HPDE6-E6E7 (cell line): ENCODE results near the gene MEIOB.
"Not testable (repeated sequence)": the region's sequence is repeated elsewhere in the genome, so short reads cannot be mapped to it uniquely, and the experiment has no call there.

Experiments used
- DNase-seq: peaks from one replicate; pipeline ENCODE4 v3.0.0; 2011; ENCODE audit warnings: missing footprints; ENCODE audit errors: extremely low spot score

MEIOB gene

GRCh38 chr16:1810106-1810505 lies 61.9 kb downstream of the MEIOB start:
- DNase-seq = no peak

DNA sequence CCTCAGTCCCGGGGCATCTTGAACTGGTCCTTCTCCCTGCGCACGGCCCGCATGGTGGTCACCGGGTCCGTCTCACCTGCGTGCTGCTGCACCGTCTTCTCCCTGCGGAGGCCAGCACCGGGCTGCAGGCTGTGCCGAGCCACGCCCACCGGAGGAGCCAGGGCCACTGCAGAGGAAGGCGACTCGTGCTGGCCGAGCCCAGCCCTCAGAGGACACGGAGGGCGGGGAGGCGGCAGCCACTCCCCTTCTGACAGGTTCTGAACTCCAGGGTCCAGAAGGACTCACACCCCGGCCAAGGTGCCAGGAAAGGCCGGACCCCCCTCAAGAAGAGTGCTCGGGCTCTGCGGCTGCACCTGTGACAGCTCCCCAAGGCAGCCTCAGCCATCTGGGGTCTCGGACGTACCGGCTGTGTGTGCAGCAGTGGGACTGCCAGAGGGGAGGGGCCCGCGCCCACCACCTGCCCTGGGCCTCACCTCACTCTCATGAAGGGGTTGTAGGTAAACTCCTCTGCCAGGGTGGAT lies 62.6 kb downstream of the MEIOB start:
- no peak for DNase-seq

- no peak for DNase-seq
Measured at GRCh38 chr16:1808691-1809090, 63.3 kb downstream of the MEIOB start.

GRCh38 chr16:1807626-1808025 lies 64.3 kb downstream of the MEIOB start:
- DNase-seq = no peak

- DNase-seq = no peak
Measured at GRCh38 chr16:1800701-1801100, 71.3 kb downstream of the MEIOB start.

GRCh38 chr16:1799263-1799662 lies 72.7 kb downstream of the MEIOB start:
- not testable (repeated sequence) for DNase-seq

- DNase-seq = no peak
Measured at GRCh38 chr16:1794908-1795666, 76.9 kb downstream of the MEIOB start.

DNA sequence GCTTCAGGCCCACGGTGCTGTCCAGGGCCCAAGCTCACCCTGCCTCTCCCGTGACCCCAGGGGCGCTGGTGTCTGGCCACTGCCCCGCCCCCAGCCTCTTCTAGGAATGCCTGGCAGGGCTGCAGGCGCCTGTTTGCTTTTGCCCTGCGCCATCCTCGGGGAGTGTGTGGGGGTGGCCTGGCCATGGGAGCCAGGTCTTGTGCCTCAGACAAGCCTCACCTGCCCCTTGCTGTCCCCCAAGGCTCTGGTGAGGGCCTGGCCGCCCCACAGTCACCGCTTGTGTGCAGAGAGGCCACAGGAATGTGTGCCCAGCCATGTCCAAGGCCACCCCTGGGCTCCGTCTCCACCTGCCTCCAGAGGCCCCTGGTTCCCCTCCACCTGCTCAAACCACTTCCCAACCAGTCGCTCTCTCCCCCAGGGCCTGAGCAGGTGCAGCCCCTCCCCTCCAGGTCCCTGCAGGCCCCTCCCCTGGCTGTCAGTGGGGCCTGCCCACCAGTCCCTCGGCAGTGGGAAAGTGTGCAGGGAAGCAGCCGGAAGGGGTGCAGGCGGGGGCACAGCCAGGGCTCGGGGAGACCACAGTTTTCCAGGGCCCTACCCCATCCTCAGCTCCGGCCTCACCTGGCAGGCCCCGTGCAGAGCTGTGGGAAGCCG lies 77.6 kb downstream of the MEIOB start:
- no peak for DNase-seq

DNA sequence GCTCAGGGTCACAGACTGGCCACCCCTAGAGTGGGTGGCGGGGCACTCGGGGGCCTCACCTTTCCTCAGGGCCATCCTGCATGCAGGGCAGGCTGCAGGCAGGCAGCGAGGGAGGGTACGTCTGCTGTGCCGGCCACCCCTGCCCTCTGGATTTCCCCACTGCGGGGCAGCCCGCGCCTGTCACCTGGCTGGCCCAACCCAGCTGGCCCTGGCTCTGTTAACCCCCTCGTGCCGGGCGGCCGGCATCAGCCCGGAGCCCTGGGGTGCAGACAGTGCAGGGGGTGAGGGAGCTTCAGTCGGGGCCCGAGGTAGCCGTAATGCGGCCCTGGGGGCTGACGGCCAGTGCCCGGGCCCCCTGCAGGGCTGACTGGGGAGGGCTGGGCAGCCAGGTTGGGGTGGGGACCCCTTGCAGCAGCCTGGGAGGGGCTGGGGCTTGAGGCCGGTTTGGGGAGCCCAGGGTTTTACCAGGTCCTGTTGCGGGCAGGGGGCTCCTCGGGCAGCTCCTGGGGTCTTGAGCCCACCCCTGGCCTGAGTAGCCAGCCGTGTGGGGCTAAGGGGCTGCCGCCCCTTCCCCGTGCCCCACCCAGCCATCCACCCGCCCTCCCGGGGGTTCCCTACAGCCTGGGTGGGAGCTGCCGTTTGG lies 78.3 kb downstream of the MEIOB start, which contains the start of gene IGFALS:
Gene IGFALS (minus strand): TSS at position 128 of the 643 bp plus-strand sequence. CDS start 53 bp downstream, at position 75.
- no peak for DNase-seq

GRCh38 chr16:1792836-1793577 lies 79.0 kb downstream of the MEIOB start:
- DNase-seq = no peak

DNA sequence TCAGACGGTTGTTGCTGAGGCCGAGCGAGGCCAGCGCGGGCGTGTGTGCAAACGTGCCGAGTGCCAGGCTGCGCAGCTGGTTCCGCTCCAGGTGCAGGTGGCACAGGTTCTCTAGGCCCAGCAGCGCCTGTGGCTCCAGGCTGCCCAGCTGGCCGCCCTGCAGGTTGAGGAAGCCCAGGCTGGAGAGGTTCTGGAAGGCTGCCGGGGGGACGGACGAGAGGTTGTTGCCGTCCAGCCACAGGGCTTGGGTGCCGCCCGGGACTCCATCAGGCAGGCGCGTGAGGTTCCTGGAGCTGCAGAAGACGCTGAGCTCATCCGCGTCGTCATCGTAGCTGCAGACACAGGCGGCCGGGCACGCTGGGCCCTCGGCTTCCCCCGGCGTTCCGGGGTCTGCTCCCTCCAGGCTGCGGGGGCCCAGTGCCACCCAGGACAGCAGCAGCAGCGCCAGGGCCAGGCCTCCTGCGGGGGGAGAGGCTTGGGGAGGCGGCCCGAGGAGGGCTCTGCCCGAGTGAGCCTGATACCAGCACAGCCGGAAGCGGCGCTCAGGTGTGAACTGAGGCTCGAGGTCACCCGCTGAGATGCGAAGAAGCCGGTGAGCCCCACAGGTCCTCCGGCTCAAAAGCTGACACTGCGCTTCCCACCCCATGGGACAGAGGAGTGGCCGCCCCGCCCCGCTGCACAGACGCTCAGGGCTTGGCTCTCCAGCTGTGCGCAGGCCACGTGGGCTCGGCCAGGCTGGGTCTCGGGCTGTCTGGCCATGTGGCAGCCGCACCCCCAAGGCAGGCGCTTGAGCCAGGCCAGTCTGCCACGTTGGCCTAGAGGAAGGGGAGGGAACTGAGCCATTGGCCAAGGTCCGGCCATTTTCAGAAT lies 79.8 kb downstream of the MEIOB start:
- DNase-seq = no peak

- no peak for DNase-seq
Measured at GRCh38 chr16:1791256-1791942, 80.6 kb downstream of the MEIOB start.

GRCh38 chr16:1790611-1791255 lies 81.2 kb downstream of the MEIOB start:
- no peak for DNase-seq

GRCh38 chr16:1790261-1790610 lies 81.7 kb downstream of the MEIOB start:
- DNase-seq = no peak

DNA sequence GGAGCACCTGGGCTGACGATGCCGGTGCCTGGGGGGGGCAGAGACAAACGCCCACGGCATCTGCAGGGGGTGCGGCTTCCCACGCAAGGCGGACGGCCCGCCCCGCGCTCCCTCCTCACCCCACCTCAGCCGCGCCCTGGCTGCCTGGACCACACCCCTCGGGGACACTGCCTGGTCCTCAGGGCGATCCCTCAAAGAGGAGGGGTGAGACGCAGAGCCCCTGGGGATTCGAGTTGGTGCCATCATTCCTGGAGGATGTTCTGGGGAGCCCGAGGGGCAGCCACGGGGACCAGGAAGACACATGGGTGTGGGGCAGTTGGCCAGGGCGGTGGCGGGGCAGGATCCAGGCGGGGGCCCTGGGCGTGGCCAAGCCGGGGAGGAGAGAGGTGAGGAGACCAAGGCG lies 82.3 kb downstream of the MEIOB start:
- DNase-seq = no peak

- no peak for DNase-seq
Measured at GRCh38 chr16:1788708-1789100, 83.3 kb downstream of the MEIOB start.

- no peak for DNase-seq
Measured at GRCh38 chr16:1788095-1788707, 83.8 kb downstream of the MEIOB start.

- no peak for DNase-seq
Measured at GRCh38 chr16:1787322-1788094, 84.5 kb downstream of the MEIOB start.

DNA sequence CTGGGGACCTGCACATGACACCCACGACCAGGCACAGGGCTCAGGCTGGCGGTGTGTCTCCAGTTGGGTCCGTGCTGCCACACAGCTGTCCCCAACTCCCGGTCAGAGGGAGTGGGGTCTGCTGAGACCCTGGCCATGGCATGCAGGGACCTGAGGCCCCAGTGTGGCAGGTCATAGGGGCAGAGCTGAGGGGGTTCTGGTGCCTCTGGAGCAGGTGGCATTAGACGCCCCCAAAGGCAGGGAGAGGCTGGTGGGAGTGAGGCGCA lies 85.0 kb downstream of the MEIOB start:
- no peak for DNase-seq
